ENCODE results near the gene PROC. TPM values are rescaled to one million over a fixed set of nuclear protein-coding genes. Genes with fewer than 3 reads are reported as not detected.

Gene PROC
- total RNA-seq, 4 donors from 2014 or later, result 2.1 TPM; not detected in 3

GRCh38 chr2:127428815-127429109, 10.5 kb downstream of the PROC start:
- 88 to 93% methylated on average over 2 to 3 of the region's 6 CpGs for WGBS, 2 donors
- no peak for TF ChIP-seq CTCF (IDR thresholded peaks at IDR 0.05)
- no peak for TF ChIP-seq POLR2A (IDR thresholded peaks at IDR 0.05)
- H3K4me3 ChIP-seq, result no peak overlapping the region
- H3K4me1 ChIP-seq, result peaks cover 0 to 5% (median 1%) of the 10 kb centered on the region in 3 donors
- H3K9me3 ChIP-seq, result no peaks in the 10 kb centered on the region
- DNase-seq, result no peak
- H3K27me3 ChIP-seq, result peaks cover 0 to 34% (median 0%) of the 10 kb centered on the region in 4 donors
- no peak overlapping the region for H3K27ac ChIP-seq
- intact Hi-C loops (cut with DNase I), result loop anchor here (5.0 kb wide), 1 partner anchor 66 kb away; no protein-coding TSS in a partner anchor
- no peaks in the 10 kb centered on the region for H3K36me3 ChIP-seq

GRCh38 chr2:127429291-127429690, 11.1 kb downstream of the PROC start:
- TF ChIP-seq CTCF (IDR thresholded peaks at IDR 0.05), result no peak
- no peak for TF ChIP-seq POLR2A (IDR thresholded peaks at IDR 0.05)
- Histone ChIP-seq H3K4me1 (no peaks in the 10 kb centered on the region), H3K36me3 (no peaks in the 10 kb centered on the region), H3K9me3 (no peaks in the 10 kb centered on the region), H3K27me3 (peaks cover 0 to 29% (median 0%) of the 10 kb centered on the region in 4 donors), H3K27ac (no peak overlapping the region), H3K4me3 (no peak overlapping the region)
- no peak for DNase-seq
- intact Hi-C loops (cut with DNase I), result loop anchor here (5.0 kb wide), 1 partner anchor 67 kb away; no protein-coding TSS in a partner anchor
- WGBS, 2 donors, result 90 to 92% methylated on average over 3 to 4 of the region's 4 CpGs

- 87 to 98% methylated on average over 5 to 6 of the region's 7 CpGs for WGBS, 2 donors
- H3K27me3 ChIP-seq, result peaks cover 0 to 22% (median 0%) of the 10 kb centered on the region in 4 donors
- no peak for DNase-seq
- no peak overlapping the region for H3K27ac ChIP-seq
- intact Hi-C loops (cut with DNase I), result loop anchor here (5.0 kb wide), 1 partner anchor 68 kb away; no protein-coding TSS in a partner anchor
- no peaks in the 10 kb centered on the region for H3K4me1 ChIP-seq
- H3K4me3 ChIP-seq, result no peak overlapping the region
- no peaks in the 10 kb centered on the region for H3K9me3 ChIP-seq
- TF ChIP-seq CTCF (IDR thresholded peaks at IDR 0.05), result no peak
- TF ChIP-seq POLR2A (IDR thresholded peaks at IDR 0.05), result no peak
- H3K36me3 ChIP-seq, result no peaks in the 10 kb centered on the region
Measured at GRCh38 chr2:127429844-127430425, 11.7 kb downstream of the PROC start.

DNA sequence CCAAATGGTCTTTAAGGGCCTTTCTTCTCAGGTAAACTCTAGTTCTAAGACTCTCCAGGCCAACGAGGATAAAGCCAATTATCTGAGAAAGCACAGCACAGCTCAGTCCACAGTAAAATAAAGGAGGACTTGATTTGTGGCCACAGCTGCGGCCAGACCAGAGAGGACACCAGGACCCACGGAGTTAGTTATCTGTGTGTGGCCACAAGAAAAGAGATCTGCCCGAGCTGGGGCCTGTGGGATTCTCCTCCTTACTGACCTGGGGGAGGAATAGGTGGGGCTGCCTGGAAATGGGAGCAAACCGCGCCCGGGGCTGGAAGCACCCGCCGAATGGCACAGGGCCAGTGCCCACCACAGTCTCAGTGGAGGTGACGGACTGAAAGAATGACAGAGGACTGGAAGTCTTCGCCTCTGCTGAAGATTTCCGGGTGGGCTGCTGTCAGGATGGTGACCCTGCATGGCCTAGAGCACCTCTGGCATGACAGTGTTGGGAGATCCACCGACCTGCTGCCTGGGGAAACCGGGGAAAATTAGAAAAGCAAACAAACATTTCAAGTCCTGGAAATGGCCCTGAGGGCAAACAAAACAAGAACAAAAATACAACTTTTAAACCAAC, 13.3 kb downstream of the PROC start:
- no peaks in the 10 kb centered on the region for H3K36me3 ChIP-seq
- intact Hi-C loops (cut with DNase I), result no loop called here
- no peak for TF ChIP-seq CTCF (IDR thresholded peaks at IDR 0.05)
- no peak for TF ChIP-seq POLR2A (IDR thresholded peaks at IDR 0.05)
- no peaks in the 10 kb centered on the region for H3K4me1 ChIP-seq
- DNase-seq, result no peak
- H3K4me3 ChIP-seq, result no peak overlapping the region
- no peak overlapping the region for H3K27ac ChIP-seq
- 68 to 75% methylated on average over 14 of the region's 14 CpGs for WGBS, 2 donors
- H3K27me3 ChIP-seq, result peaks cover 0 to 6% (median 0%) of the 10 kb centered on the region in 4 donors
- H3K9me3 ChIP-seq, result no peaks in the 10 kb centered on the region

- Histone ChIP-seq H3K27ac (no peak overlapping the region), H3K9me3 (peaks cover 0 to 2% (median 0%) of the 10 kb centered on the region in 3 donors), H3K4me1 (no peaks in the 10 kb centered on the region), H3K27me3 (no peaks in the 10 kb centered on the region), H3K36me3 (no peaks in the 10 kb centered on the region), H3K4me3 (no peak overlapping the region)
- 86 to 93% methylated on average over 5 to 6 of the region's 6 CpGs for whole genome bisulfite sequencing, 2 donors
- no peak for DNase-seq
- TF ChIP-seq POLR2A (IDR thresholded peaks at IDR 0.05) (no peak), CTCF (IDR thresholded peaks at IDR 0.05) (no peak)
- intact Hi-C loops (cut with DNase I), result no loop called here
Measured at GRCh38 chr2:127434515-127434914, 16.3 kb downstream of the PROC start.

All from esophagus squamous epithelium (tissue), 5 donors.